Esophagus muscularis mucosa (tissue), 4 donors: ENCODE data around the gene C12orf42. TPM values are rescaled to one million over a fixed set of nuclear protein-coding genes. Genes with fewer than 3 reads are reported as not detected.

Experiments used
- DNase-seq: peaks from one replicate; pipeline ENCODE4 v3.0.0-alpha.2; 2017; ENCODE audit errors: extremely low spot score
- H3K27ac ChIP-seq, 4 donors: fragments of 200-600 bp; sonication (generic); replicated peaks in 1 of 4; 1 replicate in 3 of 4; 2 replicates in 1 of 4; pipeline ENCODE4 v1.5.1; 2016 to 2019; ENCODE audit warnings: mild to moderate bottlenecking in 1 of 4
- H3K27me3 ChIP-seq, 4 donors: fragments of 200-600 bp; sonication (generic); one replicate each; pipeline versions ENCODE4 v1.5.1 to v1.6.0; 2016 to 2019
- H3K36me3 ChIP-seq, 4 donors: fragments of 200-600 bp; sonication (generic); one replicate each; pipeline ENCODE4 v1.5.1; 2016 to 2019
- H3K4me1 ChIP-seq, 4 donors: fragments of 200-600 bp; sonication (generic); one replicate each; pipeline ENCODE4 v1.5.1; 2016 to 2019
- H3K4me3 ChIP-seq, 4 donors: fragments of 200-600 bp; sonication (generic); 1 replicate in 2 of 4; 2 replicates in 2 of 4; pipeline ENCODE4 v1.5.1; 2016 to 2019; ENCODE audit warnings: mild to moderate bottlenecking in 4 of 4, moderate library complexity in 1 of 4
- H3K9me3 ChIP-seq, 4 donors: fragments of 200-600 bp; sonication (generic); 1 replicate in 3 of 4; 2 replicates in 1 of 4; pipeline ENCODE4 v1.5.1; 2016 to 2019
- EP300 ChIP-seq: sonication (generic); formaldehyde crosslinking; IDR thresholded peaks from one replicate; pipeline ENCODE4 v1.6.1; 2017; ENCODE audit warnings: antibody characterized with exemption
- POLR2A ChIP-seq: fragments of 450-650 bp; IDR thresholded peaks from one replicate; pipeline ENCODE4 v1.6.1; 2017; ENCODE audit warnings: antibody characterized with exemption, moderate library complexity, mild to moderate bottlenecking, low read depth
- POLR2AphosphoS5 ChIP-seq, 2 donors: sonication (generic); formaldehyde crosslinking; IDR thresholded peaks; one replicate each; pipeline ENCODE4 v1.6.1; 2017; ENCODE audit warnings: antibody characterized with exemption in 2 of 2
- WGBS: methylation state at CpG from one replicate; pipeline ENCODE4 v1.1.5; 2018; 5-methylcytosine and 5-hydroxymethylcytosine counted together
- intact Hi-C: fragments of 100-400 bp; cut with DNase I; formaldehyde crosslinking; loops from one replicate; pipeline ENCODE4 v1.15.1; 2023
- total RNA-seq, 4 donors: library from RNA; depleted of rRNA; stranded (reverse); fragments of >200 nt; gene quantifications; one replicate each; pipeline versions ENCODE4 v1.1.0 to v1.2.1, GENCODE V29; 2016
- TF ChIP-seq, protein P1 (sequence below), 3 experiments: fragments of 200-600 bp in 2 of 3; fragments of 450-650 bp in 1 of 3; sonication (generic) in 2 of 3; IDR thresholded peaks; one replicate each; pipeline ENCODE4 v1.5.1; 2017 to 2019; ENCODE audit warnings: antibody characterized with exemption in 3 of 3, mild to moderate bottlenecking in 2 of 3, moderate library complexity in 1 of 3

Gene C12orf42
- total RNA-seq, 4 donors from 2014 or later, result not detected

DNA sequence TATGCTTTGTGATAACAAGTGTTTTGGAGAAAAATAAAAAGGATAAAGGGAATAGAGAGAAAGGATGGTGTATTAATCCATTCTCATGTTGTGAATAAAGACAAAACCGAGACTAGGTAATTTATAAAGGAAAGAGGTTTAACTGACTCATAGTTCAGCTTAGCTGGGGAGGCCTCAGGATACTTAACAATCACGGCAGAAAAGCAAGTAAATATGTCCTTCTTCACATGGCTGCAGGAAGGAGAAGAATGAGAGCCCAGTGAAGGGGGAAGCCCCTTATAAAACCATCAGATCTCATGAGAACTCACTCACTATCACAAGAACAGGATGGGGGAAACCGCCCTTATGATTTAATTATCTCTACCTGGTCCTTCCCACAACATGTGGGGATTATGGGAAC, 18.1 kb upstream of the C12orf42 start:
- no peak for DNase-seq
- WGBS, result 75% methylated on average over 3 of the region's 3 CpGs
- no peaks in the 10 kb centered on the region for H3K36me3 ChIP-seq
- TF ChIP-seq POLR2AphosphoS5 (IDR thresholded peaks at IDR 0.05) (no peak), EP300 (no peak), POLR2A (no peak)
- TF ChIP-seq, protein P1, sequence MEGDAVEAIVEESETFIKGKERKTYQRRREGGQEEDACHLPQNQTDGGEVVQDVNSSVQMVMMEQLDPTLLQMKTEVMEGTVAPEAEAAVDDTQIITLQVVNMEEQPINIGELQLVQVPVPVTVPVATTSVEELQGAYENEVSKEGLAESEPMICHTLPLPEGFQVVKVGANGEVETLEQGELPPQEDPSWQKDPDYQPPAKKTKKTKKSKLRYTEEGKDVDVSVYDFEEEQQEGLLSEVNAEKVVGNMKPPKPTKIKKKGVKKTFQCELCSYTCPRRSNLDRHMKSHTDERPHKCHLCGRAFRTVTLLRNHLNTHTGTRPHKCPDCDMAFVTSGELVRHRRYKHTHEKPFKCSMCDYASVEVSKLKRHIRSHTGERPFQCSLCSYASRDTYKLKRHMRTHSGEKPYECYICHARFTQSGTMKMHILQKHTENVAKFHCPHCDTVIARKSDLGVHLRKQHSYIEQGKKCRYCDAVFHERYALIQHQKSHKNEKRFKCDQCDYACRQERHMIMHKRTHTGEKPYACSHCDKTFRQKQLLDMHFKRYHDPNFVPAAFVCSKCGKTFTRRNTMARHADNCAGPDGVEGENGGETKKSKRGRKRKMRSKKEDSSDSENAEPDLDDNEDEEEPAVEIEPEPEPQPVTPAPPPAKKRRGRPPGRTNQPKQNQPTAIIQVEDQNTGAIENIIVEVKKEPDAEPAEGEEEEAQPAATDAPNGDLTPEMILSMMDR (IDR thresholded peaks at IDR 0.05), result no peak
- intact Hi-C loops, result no loop called here
- H3K4me1 ChIP-seq, result no peaks in the 10 kb centered on the region
- no peaks in the 10 kb centered on the region for H3K27me3 ChIP-seq
- no peak overlapping the region for H3K27ac ChIP-seq
- H3K4me3 ChIP-seq, result no peak overlapping the region
- no peaks in the 10 kb centered on the region for H3K9me3 ChIP-seq

DNA sequence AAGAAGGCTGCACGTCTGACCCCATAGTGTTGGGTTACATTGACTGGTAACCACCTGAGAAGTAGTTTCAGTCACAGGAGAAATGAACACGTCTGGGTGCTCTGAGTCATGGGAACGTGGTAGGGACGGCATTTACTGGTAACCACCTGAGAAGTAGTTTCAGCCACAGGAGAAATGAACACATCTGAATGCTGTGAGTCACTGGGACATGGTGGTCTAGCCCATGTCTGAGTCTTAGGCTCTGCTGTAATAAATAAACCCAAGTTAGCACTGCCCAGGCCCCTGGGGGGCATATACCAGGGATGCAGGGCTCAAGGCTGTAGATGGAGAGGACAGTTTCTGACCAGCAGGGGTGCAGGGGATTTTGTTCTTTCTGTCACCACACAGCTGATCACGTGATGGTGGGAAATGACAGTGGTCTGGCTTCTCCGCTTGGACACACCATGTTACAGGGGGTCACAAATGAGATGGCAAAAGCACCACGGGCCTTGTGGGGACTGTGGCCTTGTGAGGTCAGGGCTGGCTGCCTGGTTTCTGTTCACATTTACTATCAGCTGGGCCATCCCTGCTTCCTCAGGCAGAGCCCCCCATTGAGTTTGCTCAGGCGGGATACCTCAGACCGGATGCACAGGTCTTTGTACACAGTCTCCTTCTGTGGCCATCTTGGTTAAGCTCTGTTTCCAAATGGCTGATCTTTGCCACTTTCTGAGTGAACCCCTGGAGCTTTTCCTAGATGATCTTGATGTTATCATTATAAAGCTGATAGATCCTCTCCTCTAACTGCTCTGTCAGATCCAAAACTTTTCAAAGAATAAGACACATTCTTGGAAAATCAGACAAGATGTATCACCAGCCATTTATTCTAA, 9.8 kb upstream of the C12orf42 start:
- H3K27ac ChIP-seq, result no peak overlapping the region
- H3K4me3 ChIP-seq, result no peak overlapping the region
- H3K9me3 ChIP-seq, result no peaks in the 10 kb centered on the region
- DNase-seq, result no peak
- TF ChIP-seq POLR2AphosphoS5 (IDR thresholded peaks at IDR 0.05) (no peak), POLR2A (no peak), EP300 (no peak)
- TF ChIP-seq, protein P1 (IDR thresholded peaks at IDR 0.05), result no peak
- no peaks in the 10 kb centered on the region for H3K27me3 ChIP-seq
- H3K36me3 ChIP-seq, result no peaks in the 10 kb centered on the region
- 78% methylated on average over 6 of the region's 9 CpGs for WGBS
- H3K4me1 ChIP-seq, result no peaks in the 10 kb centered on the region
- intact Hi-C loops, result no loop called here

DNA sequence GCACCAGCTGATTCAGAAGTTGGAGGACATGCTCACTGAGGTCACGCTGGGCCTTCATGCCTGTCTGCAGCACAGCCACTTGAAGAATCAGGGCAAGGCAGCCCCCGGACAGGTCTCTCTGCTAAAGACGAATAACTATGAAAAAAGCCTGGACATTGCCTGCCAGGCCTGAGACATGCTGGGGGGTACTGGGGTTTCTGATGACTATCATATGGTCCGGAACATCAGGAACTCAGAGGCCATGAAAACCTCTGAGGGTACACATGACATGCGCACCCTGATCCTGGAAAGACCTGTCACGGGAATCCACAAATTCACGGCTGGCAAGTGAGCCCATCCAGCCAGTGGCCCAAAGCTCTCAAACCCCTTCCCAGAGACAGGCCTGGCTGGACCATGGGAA, 8.8 kb upstream of the C12orf42 start:
- intact Hi-C loops, result no loop called here
- Histone ChIP-seq H3K27me3 (no peaks in the 10 kb centered on the region), H3K27ac (no peak overlapping the region), H3K9me3 (no peaks in the 10 kb centered on the region), H3K4me3 (no peak overlapping the region), H3K36me3 (no peaks in the 10 kb centered on the region), H3K4me1 (no peaks in the 10 kb centered on the region)
- TF ChIP-seq EP300, result no peak
- TF ChIP-seq, protein P1 (IDR thresholded peaks at IDR 0.05), result no peak
- TF ChIP-seq POLR2AphosphoS5 (IDR thresholded peaks at IDR 0.05), result no peak
- TF ChIP-seq POLR2A, result no peak
- WGBS, result 90% methylated on average over 7 of the region's 7 CpGs
- no peak for DNase-seq

DNA sequence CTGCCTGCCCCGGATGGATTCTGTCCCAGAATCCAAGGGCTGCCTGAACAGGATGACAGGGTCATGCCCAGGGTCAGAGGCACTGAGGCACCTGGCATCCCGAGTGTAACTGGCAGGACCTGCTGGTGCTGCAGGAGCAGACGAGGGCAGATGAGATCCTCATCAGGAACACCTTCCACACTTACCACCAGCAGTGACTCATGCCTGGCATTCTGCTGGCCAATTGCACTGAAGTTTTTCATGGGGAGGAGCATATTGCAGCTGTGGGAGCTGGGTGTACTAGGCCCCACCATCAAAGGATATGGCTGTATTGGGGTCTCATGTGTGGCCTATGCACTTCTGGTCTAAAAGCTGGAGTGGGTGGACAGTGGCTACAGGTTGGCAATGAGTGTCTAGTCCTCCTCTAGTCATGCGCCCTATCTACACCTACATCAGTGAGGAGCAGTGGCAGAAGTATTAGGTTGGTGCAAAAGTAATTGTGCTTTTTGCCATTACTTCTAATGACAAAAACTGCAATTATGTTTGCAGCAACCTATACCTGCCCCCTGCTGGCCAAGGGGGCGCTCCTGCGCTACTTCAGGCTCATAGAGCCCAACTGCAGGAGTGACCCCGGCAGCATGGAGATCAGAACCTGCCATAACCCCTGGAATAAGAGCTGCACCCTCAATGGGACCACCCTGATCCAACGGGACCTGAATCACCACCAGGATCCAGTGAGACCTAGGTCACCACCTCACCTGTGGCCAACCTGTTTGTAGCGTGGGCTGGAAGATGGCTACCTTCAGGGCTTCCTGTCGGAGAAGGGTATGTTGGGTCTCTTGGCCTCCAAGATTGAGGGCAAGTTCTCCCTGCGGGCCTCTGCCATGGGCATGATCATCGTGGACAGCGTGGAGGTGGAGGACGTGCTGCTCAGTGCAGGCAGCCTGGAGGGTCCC, 8.0 kb upstream of the C12orf42 start:
- H3K4me3 ChIP-seq, result no peak overlapping the region
- intact Hi-C loops, result no loop called here
- WGBS, result 90% methylated on average over 9 of the region's 14 CpGs
- H3K27me3 ChIP-seq, result no peaks in the 10 kb centered on the region
- H3K4me1 ChIP-seq, result no peaks in the 10 kb centered on the region
- H3K36me3 ChIP-seq, result no peaks in the 10 kb centered on the region
- no peaks in the 10 kb centered on the region for H3K9me3 ChIP-seq
- TF ChIP-seq POLR2A (no peak), EP300 (no peak), POLR2AphosphoS5 (IDR thresholded peaks at IDR 0.05) (no peak)
- TF ChIP-seq, protein P1 (IDR thresholded peaks at IDR 0.05), result no peak
- no peak overlapping the region for H3K27ac ChIP-seq
- DNase-seq, result no peak
